H1 (cell line): ENCODE data around the gene ATG5. TPM values are rescaled to one million over a fixed set of nuclear protein-coding genes. Genes with fewer than 3 reads are reported as not detected.

Experiments used
- CTCF ChIA-PET: fragments of 300-600 bp; sonication (Branson Sonifier 250); formaldehyde crosslinking; loops from one replicate; lab custom pipeline; 2021; ENCODE audit not compliant: partially characterized antibody; lab: Charles Lee
- POLR2A ChIA-PET: fragments of 300-600 bp; sonication (Branson Sonifier 250); formaldehyde crosslinking; loops from one replicate; lab custom pipeline; 2021; ENCODE audit warnings: inconsistent platforms; ENCODE audit not compliant: partially characterized antibody; lab: Charles Lee
- DNase-seq, 2 experiments: peaks; one replicate each; pipeline versions ENCODE4 v3.0.0 to v3.0.0-alpha.2; 2010 to 2022; ENCODE audit warnings: low spot score in 2 of 2, low read depth in 1 of 2, mixed read lengths in 1 of 2
- FAIRE-seq: peaks from 2 replicates; lab custom pipeline; 2011; peaks lifted over from hg19 to GRCh38; lab: Jason Lieb, UNC
- H2AFZ ChIP-seq: 2 replicates; pipeline ENCODE4 v1.8.1; 2012; ENCODE audit warnings: low read length, inconsistent platforms
- H2AK5ac ChIP-seq: 2 replicates; pipeline ENCODE4 v1.6.1; 2013; ENCODE audit warnings: low read depth, low read length
- H2BK120ac ChIP-seq: replicated peaks from 2 replicates; pipeline ENCODE3; 2013; ENCODE audit warnings: low read depth, low read length, inconsistent platforms
- H2BK12ac ChIP-seq: 2 replicates; pipeline ENCODE4 v1.6.1; 2013; ENCODE audit warnings: low read depth, low read length
- H2BK15ac ChIP-seq: 2 replicates; pipeline ENCODE4 v1.6.1; 2013; ENCODE audit warnings: low read length
- H2BK20ac ChIP-seq: 2 replicates; pipeline ENCODE4 v1.6.1; 2013; ENCODE audit warnings: low read length
- H2BK5ac ChIP-seq: 2 replicates; pipeline ENCODE4 v1.6.1; 2013; ENCODE audit warnings: low read depth, low read length
- H3K14ac ChIP-seq: 2 replicates; pipeline ENCODE4 v1.6.1; 2013; ENCODE audit warnings: inconsistent platforms; ENCODE audit not compliant: insufficient read length
- H3K18ac ChIP-seq: 2 replicates; pipeline ENCODE4 v1.6.1; 2013; ENCODE audit warnings: low read length; ENCODE audit errors: extremely low read depth
- H3K23ac ChIP-seq: 2 replicates; pipeline ENCODE4 v1.6.1; 2013; ENCODE audit warnings: inconsistent platforms; ENCODE audit not compliant: insufficient read length
- H3K23me2 ChIP-seq: 2 replicates; pipeline ENCODE4 v1.6.1; 2013; ENCODE audit warnings: low read depth, low read length
- H3K27ac ChIP-seq: 2 replicates; pipeline ENCODE4 v1.6.1; 2011; ENCODE audit warnings: low read depth, low read length, inconsistent platforms
- H3K27me3 ChIP-seq, 4 experiments: replicated peaks in 1 of 4; 1 replicate in 1 of 4; 2 replicates in 3 of 4; pipeline versions ENCODE4 v1.6.1 to v1.8.1; 2011 to 2013; ENCODE audit warnings: low read length in 3 of 4, mild to moderate bottlenecking in 3 of 4, inconsistent platforms in 2 of 4, mixed read lengths in 2 of 4, moderate library complexity in 1 of 4; ENCODE audit not compliant: control insufficient read depth in 3 of 4, insufficient read depth in 3 of 4; ENCODE audit errors: extremely low read depth in 1 of 4
- H3K36me3 ChIP-seq, 4 experiments: 2 replicates each; pipeline versions ENCODE4 v1.6.1 to v1.8.1; 2011 to 2013; ENCODE audit warnings: mild to moderate bottlenecking in 4 of 4, low read length in 3 of 4, moderate library complexity in 2 of 4, control low read depth in 1 of 4, inconsistent platforms in 1 of 4; ENCODE audit not compliant: insufficient read depth in 4 of 4, control insufficient read depth in 2 of 4
- H3K4ac ChIP-seq: replicated peaks from 2 replicates; pipeline ENCODE3; 2013; ENCODE audit warnings: low read length, low read depth, mixed read lengths, inconsistent platforms; ENCODE audit not compliant: insufficient read length
- H3K4me1 ChIP-seq, 4 experiments: replicated peaks in 1 of 4; 1 replicate in 1 of 4; 2 replicates in 3 of 4; pipeline versions ENCODE4 v1.6.1 to v1.8.1; 2011 to 2013; ENCODE audit warnings: low read length in 3 of 4, inconsistent platforms in 2 of 4, mixed read lengths in 1 of 4; ENCODE audit not compliant: insufficient read depth in 4 of 4, control insufficient read depth in 3 of 4
- H3K4me2 ChIP-seq, 2 experiments: 2 replicates each; pipeline versions ENCODE4 v1.6.1 to v1.8.1; 2011 to 2013; ENCODE audit warnings: low read depth in 2 of 2, low read length in 2 of 2, control low read depth in 1 of 2, inconsistent platforms in 1 of 2, mild to moderate bottlenecking in 1 of 2; ENCODE audit not compliant: insufficient read depth in 1 of 2
- H3K4me3 ChIP-seq, 4 experiments: fragments of 200-600, 300-600 bp in 1 of 4; sonication (generic), shearing (Covaris generic), sonication (Bioruptor Twin) in 1 of 4; 2 replicates each; pipeline versions ENCODE4 v1.5.1 to v1.8.1; 2011 to 2016; ENCODE audit warnings: low read length in 4 of 4, low read depth in 3 of 4, control low read depth in 2 of 4, inconsistent platforms in 2 of 4, mild to moderate bottlenecking in 2 of 4, mixed read lengths in 1 of 4, moderate library complexity in 1 of 4; ENCODE audit not compliant: insufficient read depth in 2 of 4; ENCODE audit errors: extremely low read depth in 1 of 4
- H3K56ac ChIP-seq: replicated peaks from 2 replicates; pipeline ENCODE3; 2013; ENCODE audit warnings: low read depth, mild to moderate bottlenecking, mixed read lengths, low read length, inconsistent platforms; ENCODE audit not compliant: insufficient read length
- H3K79me1 ChIP-seq: 2 replicates; pipeline ENCODE4 v1.6.1; 2013; ENCODE audit warnings: low read depth, low read length, control low read depth
- H3K79me2 ChIP-seq, 2 experiments: 2 replicates each; pipeline versions ENCODE4 v1.6.1 to v1.8.1; 2012 to 2013; ENCODE audit warnings: low read length in 2 of 2, mild to moderate bottlenecking in 2 of 2, inconsistent platforms in 1 of 2; ENCODE audit not compliant: insufficient read depth in 2 of 2, control insufficient read depth in 1 of 2
- H3K9ac ChIP-seq, 4 experiments: replicated peaks in 1 of 4; 1 replicate in 1 of 4; 2 replicates in 3 of 4; pipeline versions ENCODE4 v1.6.1 to v1.8.1; 2011 to 2013; ENCODE audit warnings: low read depth in 3 of 4, low read length in 3 of 4, control low read depth in 2 of 4, mild to moderate bottlenecking in 2 of 4, moderate library complexity in 2 of 4, inconsistent platforms in 1 of 4; ENCODE audit errors: extremely low read depth in 1 of 4
- H3K9me3 ChIP-seq, 2 experiments: 2 replicates each; pipeline versions ENCODE4 v1.6.1 to v1.8.1; 2012 to 2013; ENCODE audit warnings: mild to moderate bottlenecking in 2 of 2, moderate library complexity in 2 of 2, control low read depth in 1 of 2, inconsistent platforms in 1 of 2, low read depth in 1 of 2, low read length in 1 of 2, mixed read lengths in 1 of 2; ENCODE audit not compliant: insufficient read depth in 2 of 2
- H4K20me1 ChIP-seq, 2 experiments: replicated peaks in 1 of 2; 2 replicates each; pipeline versions ENCODE3 to v1.8.1; 2011 to 2013; ENCODE audit warnings: inconsistent platforms in 2 of 2, low read length in 2 of 2, mild to moderate bottlenecking in 1 of 2; ENCODE audit not compliant: insufficient read depth in 2 of 2, control insufficient read depth in 1 of 2
- H4K5ac ChIP-seq: 2 replicates; pipeline ENCODE4 v1.6.1; 2013; ENCODE audit warnings: low read length, low read depth, mixed read lengths, inconsistent platforms; ENCODE audit not compliant: insufficient read length
- H4K8ac ChIP-seq: 2 replicates; pipeline ENCODE4 v1.8.0; 2013; ENCODE audit warnings: mild to moderate bottlenecking, moderate library complexity, low read length, inconsistent platforms; ENCODE audit not compliant: insufficient read depth; ENCODE audit errors: extremely low read depth
- H4K91ac ChIP-seq: replicated peaks from 2 replicates; pipeline ENCODE3; 2013; ENCODE audit warnings: low read length, mixed read lengths, inconsistent platforms; ENCODE audit not compliant: insufficient read length
- BACH1 ChIP-seq: IDR thresholded peaks from 2 replicates; pipeline ENCODE4 v1.6.1; 2012; ENCODE audit warnings: low read length, improper control_type of control experiment
- EZH2 ChIP-seq: fragments of 200-600 bp; sonication (generic); IDR thresholded peaks from 2 replicates; pipeline ENCODE4 v1.7.1; 2012; ENCODE audit warnings: low read depth, mild to moderate bottlenecking, moderate library complexity, low read length, inconsistent platforms; ENCODE audit not compliant: severe bottlenecking
- KDM5A ChIP-seq: fragments of 200-600 bp; IDR thresholded peaks from 2 replicates; pipeline ENCODE4 v1.7.1; 2012; ENCODE audit warnings: mild to moderate bottlenecking, low read length, inconsistent platforms, mixed read lengths
- SIN3A ChIP-seq, 2 experiments: IDR thresholded peaks in 1 of 2; conservative IDR thresholded peaks in 1 of 2; 2 replicates each; pipeline ENCODE4 v1.6.1; 2011 to 2012; ENCODE audit warnings: low read length in 2 of 2, improper control_type of control experiment in 1 of 2, low read depth in 1 of 2, mild to moderate bottlenecking in 1 of 2
- WGBS, 2 experiments: shearing (Covaris generic) in 1 of 2; methylation state at CpG; one replicate each; pipeline versions ENCODE4 v1.1.6 to v1.1.7; 2013 to 2015; ENCODE audit warnings: low lambda C conversion rate in 2 of 2, mixed read lengths in 2 of 2, inconsistent platforms in 1 of 2, low coverage in 1 of 2, missing lambda C conversion rate in 1 of 2; ENCODE audit not compliant: insufficient replicate concordance in 2 of 2, insufficient coverage in 1 of 2, insufficient read length in 1 of 2; ENCODE audit errors: extremely low coverage in 1 of 2, missing lambda C conversion rate in 1 of 2; 5-methylcytosine and 5-hydroxymethylcytosine counted together
- polyA plus RNA-seq, 7 experiments: library from polyadenylated mRNA; depleted of rRNA in 3 of 7; stranded (reverse) in 5 of 7; unstranded in 2 of 7; fragments of >200 nt in 5 of 7; fragments of 200-250 nt in 2 of 7; gene quantifications; 1 replicate in 5 of 7; 2 replicates in 1 of 7; 4 replicates in 1 of 7; pipeline versions ENCODE4 v1.2.1 to v1.2.3, GENCODE V29; 2011 to 2013; ENCODE audit warnings: missing spikeins in 2 of 7, mixed read lengths in 2 of 7
- total RNA-seq: library from RNA; stranded (reverse); fragmentation: NEBNext Ultra II Directional; extraction: Animal tissue kit (Norgen Biotek cat#: 25700); gene quantifications from 2 replicates; pipeline ENCODE4 v1.2.1, GENCODE V29; 2021

ATG5 gene
- total and polyA plus RNA-seq, 2 of the 8 experiments (the other 6 are each of a cell fraction or from before 2014, with no cell fraction given): 18.2 to 39.0 TPM

DNA sequence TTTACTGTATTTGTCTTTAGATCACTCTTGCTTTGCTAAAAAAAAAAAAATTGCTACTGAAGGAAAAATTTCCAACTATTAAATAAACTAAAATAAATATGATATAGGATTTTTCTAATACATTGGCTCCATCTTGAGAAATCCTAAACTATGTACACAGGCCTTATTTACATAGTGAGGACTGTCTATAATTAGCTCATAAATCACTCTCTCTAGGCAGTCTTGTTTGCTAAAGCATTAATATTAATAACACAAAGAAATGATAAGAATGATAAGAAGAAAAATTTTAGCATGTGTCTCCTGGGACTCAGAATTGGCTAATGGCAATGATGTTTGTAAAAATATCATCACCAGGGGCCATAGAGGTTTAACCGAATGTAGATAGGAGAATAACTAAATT, 21.7 kb upstream of the ATG5 start:
- TF ChIP-seq BACH1 (no peak), KDM5A (no peak), SIN3A (conservative IDR thresholded peaks at IDR 0.05 in 1 of 2, IDR thresholded peaks at IDR 0.05 in 1 of 2; ENCODE audit: low read depth in 1 of 2, low read length in 2 of 2) (no peak), EZH2 (no peak)
- Histone ChIP-seq H3K27me3 (no peaks in the 10 kb centered on the region), H3K4me1 (no peaks in the 10 kb centered on the region), H4K8ac (no peak overlapping the region), H2AK5ac (no peak overlapping the region), H3K56ac (no peak overlapping the region), H3K79me2 (no peaks in the 10 kb centered on the region), H2AFZ (no peak overlapping the region), H3K23me2 (no peaks in the 10 kb centered on the region), H3K36me3 (no peaks in the 10 kb centered on the region), H3K9me3 (no peaks in the 10 kb centered on the region), H2BK120ac (no peak overlapping the region), H3K18ac (no peak overlapping the region), H3K14ac (no peak overlapping the region), H3K4me3 (no peak overlapping the region), H2BK20ac (no peak overlapping the region), H3K79me1 (no peaks in the 10 kb centered on the region), H2BK15ac (no peak overlapping the region), H3K27ac (no peak overlapping the region), H3K4ac (no peak overlapping the region), H2BK12ac (no peak overlapping the region), H2BK5ac (no peak overlapping the region), H4K5ac (no peak overlapping the region), H3K9ac (no peak overlapping the region), H4K91ac (no peak overlapping the region), H4K20me1 (no peaks in the 10 kb centered on the region), H3K4me2 (no peak overlapping the region), H3K23ac (no peak overlapping the region)
- POLR2A ChIA-PET: no interaction called here
- FAIRE-seq (no peak), DNase-seq (no peak)
- CTCF ChIA-PET: interaction anchor here (0.6 to 5.0 kb wide), 9 partner anchors 8 to 778 kb away, joined by 3 to 23 read pairs (median 4); partner anchors contain the start of gene CRYBG1
- 87% methylated on average over 1 of the region's 1 CpG; no CpG with 5 or more reads in 1 of the 2 experiments for WGBS, 2 experiments
